Measurements from ENCODE around the gene TSC1. TPM values are rescaled to one million over a fixed set of nuclear protein-coding genes. Genes with fewer than 3 reads are reported as not detected.

The TSC1 gene
- total and polyA plus RNA-seq, 2 experiments from 2014 or later, result 21.1 to 52.3 TPM

GRCh38 chr9:132894862-132895835, 49.3 kb downstream of the TSC1 start:
- Histone ChIP-seq H3K9me3 (ENCODE audit: low read depth) (no peaks in the 10 kb centered on the region), H3K27ac (no peak overlapping the region), H3K36me3 (peaks cover 44% of the 10 kb centered on the region), H3K27me3 (no peaks in the 10 kb centered on the region), H3K4me3 (no peak overlapping the region), H3K4me1 (ENCODE audit: low read depth) (no peaks in the 10 kb centered on the region)
- TF ChIP-seq CTCF (IDR thresholded peaks at IDR 0.05; ENCODE audit: low read depth, low read length), result no peak
- no peak for DNase-seq (ENCODE audit: low read depth in 1 of 2, low spot score in 1 of 2)

DNA sequence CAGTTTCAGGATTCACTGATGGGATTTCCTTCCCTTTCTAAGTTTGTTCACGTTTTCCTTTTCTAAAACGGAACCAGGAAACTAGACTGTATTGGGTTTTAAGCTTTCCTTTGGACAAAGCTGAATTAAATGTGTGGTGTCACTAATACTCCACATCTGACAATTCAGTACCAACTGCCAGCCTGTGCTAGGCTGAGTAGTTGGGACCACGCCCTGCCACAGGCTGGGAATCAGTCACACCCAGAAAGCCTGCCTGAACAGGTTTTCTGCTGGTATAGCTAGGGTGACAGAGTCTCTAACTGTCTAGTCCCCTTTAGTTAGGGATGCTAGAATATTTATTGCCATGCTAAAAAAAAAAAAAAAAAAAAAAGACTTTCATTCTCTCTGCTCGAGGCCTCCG, 50.1 kb downstream of the TSC1 start:
- H3K4me3 ChIP-seq, result no peak overlapping the region
- no peak for DNase-seq (ENCODE audit: low read depth in 1 of 2, low spot score in 1 of 2)
- H3K27me3 ChIP-seq, result no peaks in the 10 kb centered on the region
- TF ChIP-seq CTCF (IDR thresholded peaks at IDR 0.05; ENCODE audit: low read depth, low read length), result no peak
- no peaks in the 10 kb centered on the region for H3K4me1 ChIP-seq (ENCODE audit: low read depth)
- no peaks in the 10 kb centered on the region for H3K9me3 ChIP-seq (ENCODE audit: low read depth)
- H3K27ac ChIP-seq, result no peak overlapping the region
- peaks cover 38% of the 10 kb centered on the region for H3K36me3 ChIP-seq

- H3K4me1 ChIP-seq (ENCODE audit: low read depth), result no peaks in the 10 kb centered on the region
These were observed 52.0 kb downstream of the TSC1 start for GRCh38 chr9:132892400-132892799.

DNA sequence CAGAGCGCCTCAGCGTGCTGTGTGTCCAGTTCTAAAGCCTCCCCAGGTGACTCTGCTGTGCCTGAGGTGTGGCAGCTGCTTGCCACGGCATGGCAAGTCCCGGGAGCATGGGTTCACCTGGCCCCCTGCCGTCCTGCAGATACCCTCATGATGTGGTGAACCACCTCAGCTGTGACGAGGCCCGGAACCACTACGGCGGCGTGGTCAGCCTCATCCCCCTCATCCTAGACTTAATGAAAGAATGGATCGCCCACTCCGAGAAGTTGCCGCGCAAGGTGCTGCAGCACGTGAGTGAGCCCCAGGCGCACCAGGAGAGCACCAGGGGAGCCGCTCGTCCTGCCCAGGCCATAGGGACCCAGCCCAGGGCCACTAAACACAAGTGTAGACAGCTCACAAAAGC, 56.3 kb downstream of the TSC1 start:
- TF ChIP-seq CTCF (IDR thresholded peaks at IDR 0.05; ENCODE audit: low read depth, low read length), result no peak
- DNase-seq (ENCODE audit: low read depth in 1 of 2, low spot score in 1 of 2), result no peak

More at GRCh38 chr9:132892400-132892799, 52.0 kb downstream of the TSC1 start:
- no peaks in the 10 kb centered on the region for H3K27me3 ChIP-seq
- H3K27ac ChIP-seq, result peak overlapping the region; percentile 45
- TF ChIP-seq CTCF (IDR thresholded peaks at IDR 0.05; ENCODE audit: low read depth, low read length), result no peak
- no peak overlapping the region for H3K4me3 ChIP-seq
- peaks cover 21% of the 10 kb centered on the region for H3K36me3 ChIP-seq
- no peaks in the 10 kb centered on the region for H3K9me3 ChIP-seq (ENCODE audit: low read depth)
- peak in 1 of 2 donors; percentile 10 for DNase-seq (ENCODE audit: low read depth in 1 of 2, low spot score in 1 of 2)

GRCh38 chr9:132887181-132888120, 57.0 kb downstream of the TSC1 start:
- no peak overlapping the region for H3K27ac ChIP-seq
- H3K4me1 ChIP-seq (ENCODE audit: low read depth), result no peaks in the 10 kb centered on the region
- H3K9me3 ChIP-seq (ENCODE audit: low read depth), result no peaks in the 10 kb centered on the region
- no peaks in the 10 kb centered on the region for H3K27me3 ChIP-seq
- H3K4me3 ChIP-seq, result no peak overlapping the region
- no peaks in the 10 kb centered on the region for H3K36me3 ChIP-seq
- DNase-seq (ENCODE audit: low read depth in 1 of 2, low spot score in 1 of 2), result no peak
- TF ChIP-seq CTCF (IDR thresholded peaks at IDR 0.05; ENCODE audit: low read depth, low read length), result no peak

More for the DNA sequence above, 56.3 kb downstream of the TSC1 start:
- Histone ChIP-seq H3K36me3 (no peaks in the 10 kb centered on the region), H3K27ac (no peak overlapping the region), H3K9me3 (ENCODE audit: low read depth) (no peaks in the 10 kb centered on the region), H3K4me1 (ENCODE audit: low read depth) (no peaks in the 10 kb centered on the region), H3K4me3 (no peak overlapping the region), H3K27me3 (no peaks in the 10 kb centered on the region)

Data from cardiac muscle cell (in vitro differentiated cells and primary cell).